GM21723 (cell line): ENCODE results near the gene DIPK1A.

Experiments used
- ATAC-seq: cut with Tn5 transposase; IDR thresholded peaks from one replicate; pipeline ENCODE4 v1.9.1; 2021; ENCODE audit warnings: mild to moderate bottlenecking, moderate library complexity; ENCODE audit not compliant: unreplicated experiment

The DIPK1A gene

GRCh38 chr1:92953491-92953890 is 7.8 kb downstream of the DIPK1A start:
- ATAC-seq, result peak; percentile 56

GRCh38 chr1:92952714-92953113 is 8.5 kb downstream of the DIPK1A start:
- ATAC-seq, result no peak

- peak; percentile 68 for ATAC-seq
Observed at GRCh38 chr1:92951141-92951582, 10.1 kb downstream of the DIPK1A start.

GRCh38 chr1:92949937-92950817 is 11.1 kb downstream of the DIPK1A start:
- ATAC-seq, result peak; percentile 35

- no peak for ATAC-seq
Observed at GRCh38 chr1:92948071-92948470, 13.2 kb downstream of the DIPK1A start.

GRCh38 chr1:92945748-92946270 is 15.5 kb downstream of the DIPK1A start:
- ATAC-seq, result no peak

GRCh38 chr1:92944901-92945747 is 16.1 kb downstream of the DIPK1A start:
- no peak for ATAC-seq

- ATAC-seq, result no peak
Observed at GRCh38 chr1:92943502-92943847, 17.8 kb downstream of the DIPK1A start.

- no peak for ATAC-seq
Observed at GRCh38 chr1:92940541-92940940, 20.7 kb downstream of the DIPK1A start.

- no peak for ATAC-seq
Observed at GRCh38 chr1:92937731-92938130, 23.5 kb downstream of the DIPK1A start.

- no peak for ATAC-seq
Observed at GRCh38 chr1:92936865-92937264, 24.4 kb downstream of the DIPK1A start.

- ATAC-seq, result no peak
Observed at GRCh38 chr1:92934395-92935378, 26.6 kb downstream of the DIPK1A start.

- ATAC-seq, result no peak
Observed at GRCh38 chr1:92933459-92933858, 27.8 kb downstream of the DIPK1A start.

- no peak for ATAC-seq
Observed at GRCh38 chr1:92931691-92932090, 29.6 kb downstream of the DIPK1A start.

- ATAC-seq, result peak; percentile 63
Observed at GRCh38 chr1:92929461-92929860, 31.8 kb downstream of the DIPK1A start.

GRCh38 chr1:92927870-92928269 is 33.4 kb downstream of the DIPK1A start:
- ATAC-seq, result no peak

GRCh38 chr1:92926873-92927272 is 34.4 kb downstream of the DIPK1A start:
- no peak for ATAC-seq

GRCh38 chr1:92924501-92924900 is 36.8 kb downstream of the DIPK1A start:
- no peak for ATAC-seq

GRCh38 chr1:92923664-92924063 is 37.6 kb downstream of the DIPK1A start:
- ATAC-seq, result no peak

- no peak for ATAC-seq
Observed at GRCh38 chr1:92922356-92923035, 38.8 kb downstream of the DIPK1A start.
